H1 (cell line): ENCODE measurements around the gene SLC6A12. TPM values are rescaled to one million over a fixed set of nuclear protein-coding genes. Genes with fewer than 3 reads are reported as not detected.

Source experiments
- CTCF ChIA-PET: fragments of 300-600 bp; sonication (Branson Sonifier 250); formaldehyde crosslinking; loops from one replicate; lab custom pipeline; 2021; ENCODE audit not compliant: partially characterized antibody; lab: Charles Lee
- POLR2A ChIA-PET: fragments of 300-600 bp; sonication (Branson Sonifier 250); formaldehyde crosslinking; loops from one replicate; lab custom pipeline; 2021; ENCODE audit warnings: inconsistent platforms; ENCODE audit not compliant: partially characterized antibody; lab: Charles Lee
- DNase-seq, 2 experiments: peaks; one replicate each; pipeline versions ENCODE4 v3.0.0 to v3.0.0-alpha.2; 2010 to 2022; ENCODE audit warnings: low spot score in 2 of 2, low read depth in 1 of 2, mixed read lengths in 1 of 2
- FAIRE-seq: peaks from 2 replicates; lab custom pipeline; 2011; peaks lifted over from hg19 to GRCh38; lab: Jason Lieb, UNC
- H2AFZ ChIP-seq: 2 replicates; pipeline ENCODE4 v1.8.1; 2012; ENCODE audit warnings: low read length, inconsistent platforms
- H2AK5ac ChIP-seq: 2 replicates; pipeline ENCODE4 v1.6.1; 2013; ENCODE audit warnings: low read depth, low read length
- H2BK120ac ChIP-seq: replicated peaks from 2 replicates; pipeline ENCODE3; 2013; ENCODE audit warnings: low read depth, low read length, inconsistent platforms
- H2BK12ac ChIP-seq: 2 replicates; pipeline ENCODE4 v1.6.1; 2013; ENCODE audit warnings: low read depth, low read length
- H2BK15ac ChIP-seq: 2 replicates; pipeline ENCODE4 v1.6.1; 2013; ENCODE audit warnings: low read length
- H2BK20ac ChIP-seq: 2 replicates; pipeline ENCODE4 v1.6.1; 2013; ENCODE audit warnings: low read length
- H2BK5ac ChIP-seq: 2 replicates; pipeline ENCODE4 v1.6.1; 2013; ENCODE audit warnings: low read depth, low read length
- H3K14ac ChIP-seq: 2 replicates; pipeline ENCODE4 v1.6.1; 2013; ENCODE audit warnings: inconsistent platforms; ENCODE audit not compliant: insufficient read length
- H3K18ac ChIP-seq: 2 replicates; pipeline ENCODE4 v1.6.1; 2013; ENCODE audit warnings: low read length; ENCODE audit errors: extremely low read depth
- H3K23ac ChIP-seq: 2 replicates; pipeline ENCODE4 v1.6.1; 2013; ENCODE audit warnings: inconsistent platforms; ENCODE audit not compliant: insufficient read length
- H3K23me2 ChIP-seq: 2 replicates; pipeline ENCODE4 v1.6.1; 2013; ENCODE audit warnings: low read depth, low read length
- H3K27ac ChIP-seq: 2 replicates; pipeline ENCODE4 v1.6.1; 2011; ENCODE audit warnings: low read depth, low read length, inconsistent platforms
- H3K27me3 ChIP-seq, 4 experiments: replicated peaks in 1 of 4; 1 replicate in 1 of 4; 2 replicates in 3 of 4; pipeline versions ENCODE4 v1.6.1 to v1.8.1; 2011 to 2013; ENCODE audit warnings: low read length in 3 of 4, mild to moderate bottlenecking in 3 of 4, inconsistent platforms in 2 of 4, mixed read lengths in 2 of 4, moderate library complexity in 1 of 4; ENCODE audit not compliant: control insufficient read depth in 3 of 4, insufficient read depth in 3 of 4; ENCODE audit errors: extremely low read depth in 1 of 4
- H3K36me3 ChIP-seq, 4 experiments: 2 replicates each; pipeline versions ENCODE4 v1.6.1 to v1.8.1; 2011 to 2013; ENCODE audit warnings: mild to moderate bottlenecking in 4 of 4, low read length in 3 of 4, moderate library complexity in 2 of 4, control low read depth in 1 of 4, inconsistent platforms in 1 of 4; ENCODE audit not compliant: insufficient read depth in 4 of 4, control insufficient read depth in 2 of 4
- H3K4ac ChIP-seq: replicated peaks from 2 replicates; pipeline ENCODE3; 2013; ENCODE audit warnings: low read length, low read depth, mixed read lengths, inconsistent platforms; ENCODE audit not compliant: insufficient read length
- H3K4me1 ChIP-seq, 4 experiments: replicated peaks in 1 of 4; 1 replicate in 1 of 4; 2 replicates in 3 of 4; pipeline versions ENCODE4 v1.6.1 to v1.8.1; 2011 to 2013; ENCODE audit warnings: low read length in 3 of 4, inconsistent platforms in 2 of 4, mixed read lengths in 1 of 4; ENCODE audit not compliant: insufficient read depth in 4 of 4, control insufficient read depth in 3 of 4
- H3K4me2 ChIP-seq, 2 experiments: 2 replicates each; pipeline versions ENCODE4 v1.6.1 to v1.8.1; 2011 to 2013; ENCODE audit warnings: low read depth in 2 of 2, low read length in 2 of 2, control low read depth in 1 of 2, inconsistent platforms in 1 of 2, mild to moderate bottlenecking in 1 of 2; ENCODE audit not compliant: insufficient read depth in 1 of 2
- H3K4me3 ChIP-seq, 4 experiments: fragments of 200-600, 300-600 bp in 1 of 4; sonication (generic), shearing (Covaris generic), sonication (Bioruptor Twin) in 1 of 4; 2 replicates each; pipeline versions ENCODE4 v1.5.1 to v1.8.1; 2011 to 2016; ENCODE audit warnings: low read length in 4 of 4, low read depth in 3 of 4, control low read depth in 2 of 4, inconsistent platforms in 2 of 4, mild to moderate bottlenecking in 2 of 4, mixed read lengths in 1 of 4, moderate library complexity in 1 of 4; ENCODE audit not compliant: insufficient read depth in 2 of 4; ENCODE audit errors: extremely low read depth in 1 of 4
- H3K56ac ChIP-seq: replicated peaks from 2 replicates; pipeline ENCODE3; 2013; ENCODE audit warnings: low read depth, mild to moderate bottlenecking, mixed read lengths, low read length, inconsistent platforms; ENCODE audit not compliant: insufficient read length
- H3K79me1 ChIP-seq: 2 replicates; pipeline ENCODE4 v1.6.1; 2013; ENCODE audit warnings: low read depth, low read length, control low read depth
- H3K79me2 ChIP-seq, 2 experiments: 2 replicates each; pipeline versions ENCODE4 v1.6.1 to v1.8.1; 2012 to 2013; ENCODE audit warnings: low read length in 2 of 2, mild to moderate bottlenecking in 2 of 2, inconsistent platforms in 1 of 2; ENCODE audit not compliant: insufficient read depth in 2 of 2, control insufficient read depth in 1 of 2
- H3K9ac ChIP-seq, 4 experiments: replicated peaks in 1 of 4; 1 replicate in 1 of 4; 2 replicates in 3 of 4; pipeline versions ENCODE4 v1.6.1 to v1.8.1; 2011 to 2013; ENCODE audit warnings: low read depth in 3 of 4, low read length in 3 of 4, control low read depth in 2 of 4, mild to moderate bottlenecking in 2 of 4, moderate library complexity in 2 of 4, inconsistent platforms in 1 of 4; ENCODE audit errors: extremely low read depth in 1 of 4
- H3K9me3 ChIP-seq, 2 experiments: 2 replicates each; pipeline versions ENCODE4 v1.6.1 to v1.8.1; 2012 to 2013; ENCODE audit warnings: mild to moderate bottlenecking in 2 of 2, moderate library complexity in 2 of 2, control low read depth in 1 of 2, inconsistent platforms in 1 of 2, low read depth in 1 of 2, low read length in 1 of 2, mixed read lengths in 1 of 2; ENCODE audit not compliant: insufficient read depth in 2 of 2
- H4K20me1 ChIP-seq, 2 experiments: replicated peaks in 1 of 2; 2 replicates each; pipeline versions ENCODE3 to v1.8.1; 2011 to 2013; ENCODE audit warnings: inconsistent platforms in 2 of 2, low read length in 2 of 2, mild to moderate bottlenecking in 1 of 2; ENCODE audit not compliant: insufficient read depth in 2 of 2, control insufficient read depth in 1 of 2
- H4K5ac ChIP-seq: 2 replicates; pipeline ENCODE4 v1.6.1; 2013; ENCODE audit warnings: low read length, low read depth, mixed read lengths, inconsistent platforms; ENCODE audit not compliant: insufficient read length
- H4K8ac ChIP-seq: 2 replicates; pipeline ENCODE4 v1.8.0; 2013; ENCODE audit warnings: mild to moderate bottlenecking, moderate library complexity, low read length, inconsistent platforms; ENCODE audit not compliant: insufficient read depth; ENCODE audit errors: extremely low read depth
- H4K91ac ChIP-seq: replicated peaks from 2 replicates; pipeline ENCODE3; 2013; ENCODE audit warnings: low read length, mixed read lengths, inconsistent platforms; ENCODE audit not compliant: insufficient read length
- ASH2L ChIP-seq: fragments of 200-600, 300-600 bp; sonication (generic); IDR thresholded peaks from one replicate; pipeline ENCODE4 v1.7.1; 2017; ENCODE audit warnings: low read length
- BRCA1 ChIP-seq: IDR thresholded peaks from 2 replicates; pipeline ENCODE4 v1.6.1; 2012; ENCODE audit warnings: low read depth, low read length, improper control_type of control experiment
- CBX8 ChIP-seq: fragments of 300-800, 300-1000 bp; sonication (generic); IDR thresholded peaks from 2 replicates; pipeline ENCODE4 v1.7.1; 2016; ENCODE audit warnings: low read depth, low read length, borderline replicate concordance
- HDAC2 ChIP-seq, 2 experiments: fragments of 300-600 bp in 1 of 2; sonication (generic) in 1 of 2; IDR thresholded peaks; 2 replicates each; pipeline ENCODE4 v1.6.1; 2011 to 2012; ENCODE audit warnings: low read depth in 2 of 2, low read length in 2 of 2, mild to moderate bottlenecking in 2 of 2, moderate library complexity in 2 of 2, borderline replicate concordance in 1 of 2, inconsistent platforms in 1 of 2
- PHF8 ChIP-seq: fragments of 200-600 bp; sonication (generic); conservative IDR thresholded peaks from 2 replicates; pipeline ENCODE4 v1.7.1; 2012; ENCODE audit warnings: low read depth, mild to moderate bottlenecking, inconsistent platforms, low read length, moderate library complexity
- POLR2AphosphoS5 ChIP-seq: IDR thresholded peaks from 2 replicates; pipeline ENCODE4 v1.6.1; 2011; ENCODE audit warnings: low read depth, low read length
- RAD21 ChIP-seq, 2 experiments: IDR thresholded peaks in 1 of 2; conservative IDR thresholded peaks in 1 of 2; 2 replicates each; pipeline ENCODE4 v1.6.1; 2011; ENCODE audit warnings: low read depth in 2 of 2, low read length in 2 of 2, improper control_type of control experiment in 1 of 2, inconsistent platforms in 1 of 2, mild to moderate bottlenecking in 1 of 2, moderate library complexity in 1 of 2
- RFX5 ChIP-seq: IDR thresholded peaks from 2 replicates; pipeline ENCODE4 v1.6.1; 2011; ENCODE audit warnings: low read depth, low read length, improper control_type of control experiment, borderline replicate concordance
- RNF2 ChIP-seq: fragments of 200-900, 300-1000 bp; sonication (generic); IDR thresholded peaks from 2 replicates; pipeline ENCODE4 v1.7.1; 2016; ENCODE audit warnings: borderline replicate concordance, low read depth, mild to moderate bottlenecking, antibody characterized with exemption, low read length; ENCODE audit not compliant: poor library complexity, severe bottlenecking; ENCODE audit errors: missing control alignments
- WGBS, 2 experiments: shearing (Covaris generic) in 1 of 2; methylation state at CpG; one replicate each; pipeline versions ENCODE4 v1.1.6 to v1.1.7; 2013 to 2015; ENCODE audit warnings: low lambda C conversion rate in 2 of 2, mixed read lengths in 2 of 2, inconsistent platforms in 1 of 2, low coverage in 1 of 2, missing lambda C conversion rate in 1 of 2; ENCODE audit not compliant: insufficient replicate concordance in 2 of 2, insufficient coverage in 1 of 2, insufficient read length in 1 of 2; ENCODE audit errors: extremely low coverage in 1 of 2, missing lambda C conversion rate in 1 of 2; 5-methylcytosine and 5-hydroxymethylcytosine counted together
- polyA plus RNA-seq, 7 experiments: library from polyadenylated mRNA; depleted of rRNA in 3 of 7; stranded (reverse) in 5 of 7; unstranded in 2 of 7; fragments of >200 nt in 5 of 7; fragments of 200-250 nt in 2 of 7; gene quantifications; 1 replicate in 5 of 7; 2 replicates in 1 of 7; 4 replicates in 1 of 7; pipeline versions ENCODE4 v1.2.1 to v1.2.3, GENCODE V29; 2011 to 2013; ENCODE audit warnings: missing spikeins in 2 of 7, mixed read lengths in 2 of 7
- total RNA-seq: library from RNA; stranded (reverse); fragmentation: NEBNext Ultra II Directional; extraction: Animal tissue kit (Norgen Biotek cat#: 25700); gene quantifications from 2 replicates; pipeline ENCODE4 v1.2.1, GENCODE V29; 2021

The SLC6A12 gene
- total and polyA plus RNA-seq, 2 of the 8 experiments (the other 6 are each of a cell fraction or from before 2014, with no cell fraction given) = 0.70 to 1.1 TPM

- Histone ChIP-seq H3K27me3 (no peaks in the 10 kb centered on the region), H3K18ac (no peak overlapping the region), H3K14ac (no peak overlapping the region), H3K79me1 (no peaks in the 10 kb centered on the region), H4K8ac (no peak overlapping the region), H3K4me3 (no peak overlapping the region), H2BK15ac (no peak overlapping the region), H3K23ac (no peak overlapping the region), H3K79me2 (no peaks in the 10 kb centered on the region), H2AK5ac (no peak overlapping the region), H3K4me2 (no peak overlapping the region), H3K9me3 (no peaks in the 10 kb centered on the region), H3K9ac (no peak overlapping the region), H2BK120ac (no peak overlapping the region), H2BK20ac (no peak overlapping the region), H3K36me3 (no peaks in the 10 kb centered on the region), H3K4me1 (peaks cover 0 to 5% (median 0%) of the 10 kb centered on the region in 4 experiments; a peak in 2 of 7 replicates), H3K56ac (no peak overlapping the region), H3K23me2 (no peaks in the 10 kb centered on the region), H2AFZ (no peak overlapping the region), H2BK5ac (no peak overlapping the region), H3K4ac (no peak overlapping the region), H3K27ac (no peak overlapping the region), H4K5ac (no peak overlapping the region), H4K91ac (no peak overlapping the region), H2BK12ac (no peak overlapping the region), H4K20me1 (no peaks in the 10 kb centered on the region)
- 76% methylated on average over 7 of the region's 7 CpGs; no CpG with 5 or more reads in 1 of the 2 experiments for WGBS, 2 experiments
- FAIRE-seq = no peak
- DNase-seq = no peak
- POLR2A ChIA-PET = no interaction called here
- CTCF ChIA-PET = interaction anchor here (0.9 to 6.6 kb wide), 2 partner anchors 53 to 61 kb away, joined by 5 to 39 read pairs; no protein-coding TSS in a partner anchor
- TF ChIP-seq ASH2L = no peak
- no peak for TF ChIP-seq HDAC2 (IDR thresholded peaks at IDR 0.05; ENCODE audit: borderline replicate concordance in 1 of 2, low read depth in 2 of 2, low read length in 2 of 2)
- no peak for TF ChIP-seq BRCA1
- no peak for TF ChIP-seq RNF2
- no peak for TF ChIP-seq PHF8
- no peak for TF ChIP-seq RAD21 (IDR thresholded peaks at IDR 0.05 in 1 of 2, conservative IDR thresholded peaks at IDR 0.05 in 1 of 2; ENCODE audit: low read depth in 2 of 2, low read length in 2 of 2)
- TF ChIP-seq CBX8 = no peak
- TF ChIP-seq RFX5 = no peak
- no peak for TF ChIP-seq POLR2AphosphoS5
Measured at GRCh38 chr12:159156-159782, 54.7 kb downstream of the SLC6A12 start.
